SIG-M5 treated with dmso at 0.1 percent for 504 hours (cell line): ENCODE measurements around the gene AEN.

ENCODE experiments used
- DNase-seq: peaks from one replicate; lab custom pipeline; 2025; ENCODE audit not compliant: unreplicated experiment; lab: John Stamatoyannopoulos, UW

Gene AEN

GRCh38 chr15:88664151-88664778 is 43.1 kb downstream of the AEN start:
- DNase-seq = no peak

- DNase-seq = no peak
These were observed 53.5 kb downstream of the AEN start for GRCh38 chr15:88674661-88675060.

- DNase-seq = no peak
These were observed 57.6 kb downstream of the AEN start for GRCh38 chr15:88678755-88679154.

DNA sequence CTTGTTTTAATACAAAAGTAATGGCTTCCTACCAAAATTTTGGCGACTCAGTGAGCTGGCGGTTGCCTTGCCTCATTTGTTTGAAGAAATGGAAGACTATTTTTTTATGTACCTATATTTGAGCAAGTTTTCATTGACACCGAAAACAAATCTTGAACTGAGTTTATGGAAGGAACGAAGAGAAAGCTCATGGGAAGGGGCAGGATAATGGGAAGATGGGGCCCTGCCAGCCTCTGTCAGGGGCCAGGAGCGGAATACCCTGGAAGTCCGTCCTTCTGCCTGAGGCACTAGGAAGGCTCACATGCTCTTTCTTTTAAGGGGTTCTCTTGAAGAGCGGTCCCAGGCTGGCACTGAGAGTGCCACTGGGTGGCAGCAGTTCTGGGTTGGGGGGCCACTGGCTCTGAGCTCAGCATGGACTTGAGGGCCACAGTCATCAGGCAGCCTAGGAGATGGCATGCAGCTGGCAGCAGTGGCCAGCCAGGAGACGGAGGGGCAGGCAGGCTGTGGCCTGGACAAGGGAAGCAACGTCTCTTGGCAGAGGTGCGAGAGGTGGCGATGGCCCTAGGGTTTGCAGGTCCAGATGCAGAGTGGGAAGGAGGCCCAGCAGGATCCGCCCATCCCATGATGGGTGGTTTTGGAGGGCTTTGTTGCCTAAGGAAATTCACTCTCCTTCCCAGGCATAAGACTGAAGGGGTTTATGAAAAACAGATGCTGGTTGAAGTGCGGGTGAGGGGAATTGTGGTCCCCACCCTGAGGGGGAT is 59.3 kb downstream of the AEN start:
- no peak for DNase-seq

- DNase-seq = no peak
These were observed 60.6 kb downstream of the AEN start for GRCh38 chr15:88681610-88682221.
